Right lobe of liver (tissue), 6 donors: ENCODE results near the gene MAS1L. TPM values are rescaled to one million over a fixed set of nuclear protein-coding genes. Genes with fewer than 3 reads are reported as not detected.

Experiments used
- ATAC-seq, 4 donors: fragments of 200-7000 bp; cut with Tn5 transposase; one replicate each; pipeline ENCODE4 v1.9.1; 2020; ENCODE audit warnings: mild to moderate bottlenecking in 4 of 4, moderate library complexity in 4 of 4
- DNase-seq, 3 donors: peaks; one replicate each; pipeline ENCODE4 v3.0.0-alpha.2; 2020
- H3K27ac ChIP-seq, 3 donors: fragments of 200-600 bp; one replicate each; pipeline ENCODE4 v1.8.0; 2022
- H3K27me3 ChIP-seq, 2 donors: fragments of 200-600 bp; one replicate each; pipeline ENCODE4 v1.8.0; 2022
- H3K36me3 ChIP-seq, 4 donors: fragments of 200-600 bp; sonication (generic) in 1 of 4; one replicate each; pipeline versions ENCODE4 v1.5.1 to v1.8.0; 2017 to 2022; ENCODE audit warnings: control low read depth in 1 of 4
- H3K4me1 ChIP-seq, 4 donors: fragments of 200-600 bp; sonication (generic) in 1 of 4; one replicate each; pipeline versions ENCODE4 v1.5.1 to v1.8.0; 2017 to 2022; ENCODE audit warnings: control low read depth in 1 of 4
- H3K4me3 ChIP-seq, 3 donors: fragments of 200-600 bp; one replicate each; pipeline ENCODE4 v1.8.0; 2022
- H3K9me3 ChIP-seq, 4 donors: fragments of 200-600 bp; sonication (generic) in 1 of 4; one replicate each; pipeline versions ENCODE4 v1.5.1 to v1.8.0; 2017 to 2022; ENCODE audit warnings: control low read depth in 1 of 4
- CTCF ChIP-seq, 4 donors: fragments of 200-600 bp in 3 of 4; fragments of 450-650 bp in 1 of 4; IDR thresholded peaks; one replicate each; pipeline versions ENCODE4 v1.5.1 to v1.8.0; 2016 to 2022; ENCODE audit warnings: antibody characterized with exemption in 4 of 4, mild to moderate bottlenecking in 2 of 4
- POLR2A ChIP-seq: fragments of 450-650 bp; IDR thresholded peaks from one replicate; pipeline ENCODE4 v1.6.1; 2017; ENCODE audit warnings: antibody characterized with exemption, mild to moderate bottlenecking
- WGBS: methylation state at CpG from one replicate; pipeline ENCODE4 v1.1.6; 2018; ENCODE audit warnings: low coverage, low lambda C conversion rate; ENCODE audit not compliant: insufficient coverage; ENCODE audit errors: missing lambda C conversion rate; 5-methylcytosine and 5-hydroxymethylcytosine counted together
- intact Hi-C, 2 donors: fragments of 100-400 bp; cut with DNase I; formaldehyde crosslinking; loops; one replicate each; pipeline versions ENCODE4 v1.11.2 to v1.14.1; 2022
- total RNA-seq, 6 experiments: library from RNA; depleted of rRNA in 2 of 6; stranded (reverse); fragments of >200 nt in 2 of 6; fragmentation: NEBNext Ultra II Directional in 3 of 6; extraction: Animal tissue kit (Norgen Biotek cat#: 25700) in 3 of 6; gene quantifications; one replicate each; pipeline versions ENCODE4 v1.1.0 to v1.2.4, GENCODE V29; 2016 to 2023
- donor health status: DM: no; HTN: yes; CAD: no.
- donor health status: DM: no; HTN: no; CAD: no.
- donor health status: DM: no; HTN: no; CAD: no.
- donor health status: DM: no; HTN: yes; CAD: no.
- donor health status: DM: no; HTN: yes; CAD: no.

The MAS1L gene
- total RNA-seq, 6 experiments from 2014 or later: not detected

- no CpG with 5 or more reads among the region's 7 CpGs for WGBS
- Histone ChIP-seq H3K27me3 (no peaks in the 10 kb centered on the region), H3K4me1 (no peaks in the 10 kb centered on the region), H3K4me3 (no peak overlapping the region), H3K36me3 (no peaks in the 10 kb centered on the region), H3K27ac (no peak overlapping the region), H3K9me3 (no peaks in the 10 kb centered on the region)
- TF ChIP-seq POLR2A (no peak), CTCF (IDR thresholded peaks at IDR 0.05) (no peak)
- DNase-seq: no peak
- ATAC-seq: no peak
- intact Hi-C loops: no loop called here
These were observed 30.1 kb upstream of the MAS1L start for GRCh38 chr6:29517728-29518440.

GRCh38 chr6:29517245-29517644 is 29.5 kb upstream of the MAS1L start:
- Histone ChIP-seq H3K27ac (no peak overlapping the region), H3K9me3 (no peaks in the 10 kb centered on the region), H3K4me1 (no peaks in the 10 kb centered on the region), H3K27me3 (no peaks in the 10 kb centered on the region), H3K36me3 (no peaks in the 10 kb centered on the region), H3K4me3 (no peak overlapping the region)
- no peak for TF ChIP-seq CTCF (IDR thresholded peaks at IDR 0.05)
- TF ChIP-seq POLR2A: no peak
- ATAC-seq (no peak), DNase-seq (no peak)
- intact Hi-C loops: no loop called here
- WGBS: 67% methylated on average over 1 of the region's 1 CpG

- intact Hi-C loops: no loop called here
- no peaks in the 10 kb centered on the region for H3K27me3 ChIP-seq
- H3K27ac ChIP-seq: no peak overlapping the region
- no peak overlapping the region for H3K4me3 ChIP-seq
- TF ChIP-seq POLR2A: no peak
- no peak for TF ChIP-seq CTCF (IDR thresholded peaks at IDR 0.05)
- no peaks in the 10 kb centered on the region for H3K4me1 ChIP-seq
- ATAC-seq (no peak), DNase-seq (no peak)
- 44% methylated on average over 6 of the region's 6 CpGs for WGBS
- H3K9me3 ChIP-seq: no peaks in the 10 kb centered on the region
- no peaks in the 10 kb centered on the region for H3K36me3 ChIP-seq
These were observed 28.4 kb upstream of the MAS1L start for GRCh38 chr6:29516108-29516507.

GRCh38 chr6:29510746-29511300 is 23.1 kb upstream of the MAS1L start:
- DNase-seq: no peak
- TF ChIP-seq POLR2A: no peak
- no peak for TF ChIP-seq CTCF (IDR thresholded peaks at IDR 0.05)
- no peak for ATAC-seq
- H3K36me3 ChIP-seq: no peaks in the 10 kb centered on the region
- WGBS: 67% methylated on average over 2 of the region's 2 CpGs
- H3K27ac ChIP-seq: no peak overlapping the region
- no peaks in the 10 kb centered on the region for H3K4me1 ChIP-seq
- intact Hi-C loops: no loop called here
- no peak overlapping the region for H3K4me3 ChIP-seq
- no peaks in the 10 kb centered on the region for H3K9me3 ChIP-seq
- no peaks in the 10 kb centered on the region for H3K27me3 ChIP-seq
